ENCODE data around the gene CASK. TPM values are rescaled to one million over a fixed set of nuclear protein-coding genes. Genes with fewer than 3 reads are reported as not detected.

The CASK gene
- total RNA-seq, 4 donors from 2014 or later = 21.3 to 28.7 (median 24.0) TPM

DNA sequence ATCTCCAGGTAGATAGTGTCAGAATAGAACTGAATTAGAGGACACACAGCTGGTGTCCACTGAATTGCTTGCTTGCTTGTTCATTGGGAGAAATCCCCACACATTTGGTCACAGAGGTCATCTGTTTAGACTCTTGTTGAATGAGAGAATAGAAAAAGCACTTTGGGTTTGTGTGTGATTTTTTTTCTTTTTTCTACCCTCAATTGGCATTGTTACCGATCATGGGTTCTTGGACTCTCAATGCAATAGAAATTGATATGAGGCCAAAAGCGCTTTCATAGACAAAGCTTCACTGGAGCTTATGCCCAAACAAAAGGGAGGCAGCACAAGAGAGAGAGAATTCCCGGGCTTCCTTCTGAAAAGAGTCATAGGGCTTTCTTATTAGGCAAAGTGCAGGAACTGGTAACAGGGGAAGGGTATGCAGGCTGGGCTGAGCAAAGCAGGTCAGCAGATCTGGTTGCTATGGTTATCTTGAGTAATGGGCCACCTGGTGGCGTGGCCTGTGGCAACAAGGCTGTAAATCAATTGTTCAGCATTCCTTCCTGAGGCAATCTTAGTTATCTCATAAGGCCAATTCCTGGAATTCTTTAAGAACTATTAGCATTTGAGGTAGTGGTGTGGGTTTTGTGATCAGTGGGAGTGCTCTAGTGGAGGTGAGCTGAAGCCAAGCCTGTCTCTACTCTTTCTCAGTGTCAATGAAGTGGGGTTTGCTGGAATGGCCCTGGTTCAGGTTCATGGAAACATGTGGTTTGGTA is 204.7 kb downstream of the CASK start:
- Histone ChIP-seq H3K4me1 (no peaks in the 10 kb centered on the region), H3K36me3 (no peaks in the 10 kb centered on the region), H3K9me3 (peaks cover 0 to 31% (median 0%) of the 10 kb centered on the region in 4 donors), H3K27ac (replicated peaks in 1 of 4) (no peak overlapping the region), H3K4me3 (no peak overlapping the region), H3K27me3 (no peaks in the 10 kb centered on the region)
- 75% methylated on average over 4 of the region's 4 CpGs for WGBS
- TF ChIP-seq EP300 (IDR thresholded peaks at IDR 0.05) = no peak
- TF ChIP-seq POLR2AphosphoS5 (IDR thresholded peaks at IDR 0.05) = no peak
- TF ChIP-seq POLR2A (IDR thresholded peaks at IDR 0.05; ENCODE audit: low read depth) = no peak
- TF ChIP-seq, protein P1, sequence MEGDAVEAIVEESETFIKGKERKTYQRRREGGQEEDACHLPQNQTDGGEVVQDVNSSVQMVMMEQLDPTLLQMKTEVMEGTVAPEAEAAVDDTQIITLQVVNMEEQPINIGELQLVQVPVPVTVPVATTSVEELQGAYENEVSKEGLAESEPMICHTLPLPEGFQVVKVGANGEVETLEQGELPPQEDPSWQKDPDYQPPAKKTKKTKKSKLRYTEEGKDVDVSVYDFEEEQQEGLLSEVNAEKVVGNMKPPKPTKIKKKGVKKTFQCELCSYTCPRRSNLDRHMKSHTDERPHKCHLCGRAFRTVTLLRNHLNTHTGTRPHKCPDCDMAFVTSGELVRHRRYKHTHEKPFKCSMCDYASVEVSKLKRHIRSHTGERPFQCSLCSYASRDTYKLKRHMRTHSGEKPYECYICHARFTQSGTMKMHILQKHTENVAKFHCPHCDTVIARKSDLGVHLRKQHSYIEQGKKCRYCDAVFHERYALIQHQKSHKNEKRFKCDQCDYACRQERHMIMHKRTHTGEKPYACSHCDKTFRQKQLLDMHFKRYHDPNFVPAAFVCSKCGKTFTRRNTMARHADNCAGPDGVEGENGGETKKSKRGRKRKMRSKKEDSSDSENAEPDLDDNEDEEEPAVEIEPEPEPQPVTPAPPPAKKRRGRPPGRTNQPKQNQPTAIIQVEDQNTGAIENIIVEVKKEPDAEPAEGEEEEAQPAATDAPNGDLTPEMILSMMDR (IDR thresholded peaks at IDR 0.05) = no peak
- intact Hi-C loops (cut with DNase I) = no loop called here
- no peak for DNase-seq (ENCODE audit: extremely low spot score)

GRCh38 chrX:41716767-41717473 is 206.4 kb downstream of the CASK start:
- 86% methylated on average over 12 of the region's 12 CpGs for WGBS
- Histone ChIP-seq H3K36me3 (no peaks in the 10 kb centered on the region), H3K4me3 (no peak overlapping the region), H3K4me1 (no peaks in the 10 kb centered on the region), H3K27me3 (no peaks in the 10 kb centered on the region), H3K27ac (replicated peaks in 1 of 4) (no peak overlapping the region), H3K9me3 (peaks cover 0 to 31% (median 0%) of the 10 kb centered on the region in 4 donors)
- TF ChIP-seq, protein P1 (IDR thresholded peaks at IDR 0.05) = no peak
- no peak for TF ChIP-seq POLR2A (IDR thresholded peaks at IDR 0.05; ENCODE audit: low read depth)
- no peak for TF ChIP-seq EP300 (IDR thresholded peaks at IDR 0.05)
- TF ChIP-seq POLR2AphosphoS5 (IDR thresholded peaks at IDR 0.05) = no peak
- intact Hi-C loops (cut with DNase I) = no loop called here
- no peak for DNase-seq (ENCODE audit: extremely low spot score)

GRCh38 chrX:41716222-41716621 is 207.1 kb downstream of the CASK start:
- TF ChIP-seq POLR2AphosphoS5 (IDR thresholded peaks at IDR 0.05) (no peak), EP300 (IDR thresholded peaks at IDR 0.05) (no peak), POLR2A (IDR thresholded peaks at IDR 0.05; ENCODE audit: low read depth) (no peak)
- TF ChIP-seq, protein P1 (IDR thresholded peaks at IDR 0.05) = no peak
- no peak overlapping the region for H3K27ac ChIP-seq (replicated peaks in 1 of 4)
- peaks cover 0 to 31% (median 0%) of the 10 kb centered on the region in 4 donors for H3K9me3 ChIP-seq
- H3K36me3 ChIP-seq = no peaks in the 10 kb centered on the region
- DNase-seq (ENCODE audit: extremely low spot score) = no peak
- no peaks in the 10 kb centered on the region for H3K27me3 ChIP-seq
- intact Hi-C loops (cut with DNase I) = no loop called here
- H3K4me1 ChIP-seq = no peaks in the 10 kb centered on the region
- 89% methylated on average over 5 of the region's 5 CpGs for WGBS
- H3K4me3 ChIP-seq = no peak overlapping the region

DNA sequence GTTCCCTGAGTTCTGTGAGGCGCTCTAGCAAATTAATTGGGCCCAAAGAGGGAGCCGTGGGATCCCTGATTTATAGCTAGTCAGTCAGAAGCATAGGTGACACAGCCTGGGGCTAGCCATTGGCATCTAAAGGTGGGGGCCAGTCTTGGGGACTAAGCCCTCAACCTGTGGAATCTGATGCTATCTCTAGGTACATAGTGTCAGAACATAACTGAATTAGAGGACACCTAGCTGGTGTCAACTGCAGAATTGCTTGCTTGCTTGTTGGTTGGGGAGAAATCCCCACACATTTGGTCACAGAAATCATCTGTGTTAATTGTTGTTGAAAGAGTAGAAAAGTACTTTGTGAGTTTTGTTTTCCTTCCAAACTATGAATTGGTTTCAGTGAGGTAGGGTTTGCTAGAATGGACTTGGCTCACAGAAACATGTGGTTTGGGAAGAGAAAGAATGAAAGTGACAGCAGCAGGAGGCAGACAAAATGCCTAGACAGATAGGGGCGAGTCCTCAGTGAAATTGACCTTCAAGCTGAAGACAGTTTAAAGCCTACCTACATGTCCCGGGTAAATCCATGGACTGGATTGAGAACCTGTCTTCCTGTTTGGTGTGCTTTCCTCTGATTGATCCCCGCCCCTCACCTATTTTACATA is 212.2 kb downstream of the CASK start:
- 77% methylated on average over 5 of the region's 5 CpGs for WGBS
- TF ChIP-seq, protein P1 (IDR thresholded peaks at IDR 0.05) = no peak
- TF ChIP-seq POLR2A (IDR thresholded peaks at IDR 0.05; ENCODE audit: low read depth) (no peak), EP300 (IDR thresholded peaks at IDR 0.05) (no peak), POLR2AphosphoS5 (IDR thresholded peaks at IDR 0.05) (no peak)
- Histone ChIP-seq H3K27me3 (no peaks in the 10 kb centered on the region), H3K36me3 (no peaks in the 10 kb centered on the region), H3K9me3 (no peaks in the 10 kb centered on the region), H3K4me1 (no peaks in the 10 kb centered on the region), H3K27ac (replicated peaks in 1 of 4) (no peak overlapping the region), H3K4me3 (no peak overlapping the region)
- DNase-seq (ENCODE audit: extremely low spot score) = no peak
- intact Hi-C loops (cut with DNase I) = no loop called here
